H7 (cell line): ENCODE data around the gene ZCRB1. TPM values are rescaled to one million over a fixed set of nuclear protein-coding genes. Genes with fewer than 3 reads are reported as not detected.

Experiments used
- DNase-seq: peaks from one replicate; pipeline ENCODE4 v3.0.0; 2012
- H3K27me3 ChIP-seq: 2 replicates; pipeline ENCODE4 v1.6.0; 2011; ENCODE audit warnings: mild to moderate bottlenecking, low read length; ENCODE audit not compliant: control insufficient read depth, insufficient read depth
- H3K36me3 ChIP-seq: replicated peaks from 2 replicates; pipeline ENCODE4 v1.5.1; 2011; ENCODE audit warnings: low read length; ENCODE audit not compliant: control insufficient read depth, insufficient read depth
- H3K4me3 ChIP-seq: 2 replicates; pipeline ENCODE4 v1.5.1; 2011; ENCODE audit warnings: low read depth, mild to moderate bottlenecking, control low read depth, low read length, moderate library complexity; ENCODE audit not compliant: insufficient read depth
- total RNA-seq: library from RNA; depleted of rRNA; stranded (reverse); fragments of >200 nt; shearing (Covaris generic); gene quantifications from 2 replicates; pipeline ENCODE4 v1.2.3, GENCODE V29; 2014

Gene ZCRB1
- total RNA-seq, 1 experiment from 2014 or later = 21.5 TPM

DNA sequence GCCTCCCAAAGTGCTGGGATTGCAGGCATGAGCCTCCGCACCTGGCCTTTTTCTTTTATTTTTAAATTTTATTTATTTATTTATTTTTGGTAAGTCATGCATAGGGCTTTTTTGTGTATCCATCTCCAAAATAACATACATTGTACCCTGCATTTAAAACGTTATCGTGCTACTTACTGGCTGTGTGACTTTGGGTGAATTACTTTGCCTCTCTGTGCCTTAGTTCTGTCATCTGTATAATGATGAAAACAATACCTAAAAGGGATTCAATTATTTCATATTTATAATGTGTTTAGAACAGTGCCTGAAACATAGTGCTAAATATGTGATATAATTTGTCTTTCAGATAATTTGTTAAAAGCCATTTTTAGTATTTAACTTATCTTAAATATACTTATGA is 19.6 kb downstream of the ZCRB1 start:
- no peak overlapping the region for H3K4me3 ChIP-seq
- DNase-seq = no peak
- no peaks in the 10 kb centered on the region for H3K36me3 ChIP-seq
- no peaks in the 10 kb centered on the region for H3K27me3 ChIP-seq

- Histone ChIP-seq H3K36me3 (no peaks in the 10 kb centered on the region), H3K4me3 (no peak overlapping the region), H3K27me3 (no peaks in the 10 kb centered on the region)
- DNase-seq = no peak
These were observed 26.2 kb downstream of the ZCRB1 start for GRCh38 chr12:42299392-42300308.

- Histone ChIP-seq H3K27me3 (no peaks in the 10 kb centered on the region), H3K36me3 (no peaks in the 10 kb centered on the region), H3K4me3 (no peak overlapping the region)
- no peak for DNase-seq
These were observed 27.0 kb downstream of the ZCRB1 start for GRCh38 chr12:42298887-42299286.

- Histone ChIP-seq H3K27me3 (no peaks in the 10 kb centered on the region), H3K36me3 (no peaks in the 10 kb centered on the region), H3K4me3 (no peak overlapping the region)
- peak; percentile 40 for DNase-seq
These were observed 29.3 kb downstream of the ZCRB1 start for GRCh38 chr12:42296503-42297109.

- Histone ChIP-seq H3K36me3 (no peaks in the 10 kb centered on the region), H3K4me3 (no peak overlapping the region), H3K27me3 (no peaks in the 10 kb centered on the region)
- DNase-seq = no peak
These were observed 34.2 kb downstream of the ZCRB1 start for GRCh38 chr12:42291680-42292079.

- Histone ChIP-seq H3K27me3 (no peaks in the 10 kb centered on the region), H3K4me3 (no peak overlapping the region), H3K36me3 (no peaks in the 10 kb centered on the region)
- DNase-seq = no peak
These were observed 37.4 kb downstream of the ZCRB1 start for GRCh38 chr12:42288544-42288943.

GRCh38 chr12:42286741-42287140 is 39.2 kb downstream of the ZCRB1 start:
- no peaks in the 10 kb centered on the region for H3K27me3 ChIP-seq
- no peak overlapping the region for H3K4me3 ChIP-seq
- H3K36me3 ChIP-seq = no peaks in the 10 kb centered on the region
- no peak for DNase-seq

DNA sequence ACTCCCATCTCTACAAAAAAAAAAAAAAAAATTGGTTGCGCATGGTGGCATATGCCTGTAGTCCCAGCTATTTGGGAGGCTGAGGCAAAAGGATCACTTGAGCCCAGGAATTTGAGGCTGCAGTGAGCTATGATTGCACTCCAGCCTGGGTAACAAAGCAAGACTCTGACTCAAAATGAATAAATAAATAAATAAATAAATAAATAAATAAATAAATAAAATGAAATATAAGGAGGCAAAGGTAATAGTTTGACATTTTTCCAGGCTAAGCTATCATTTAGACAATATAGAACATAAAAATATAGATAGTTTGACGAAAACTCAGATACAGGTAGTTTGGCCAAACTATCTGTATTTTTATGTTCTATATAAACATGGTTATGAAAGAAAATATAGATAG is 40.5 kb downstream of the ZCRB1 start:
- no peaks in the 10 kb centered on the region for H3K36me3 ChIP-seq
- no peak overlapping the region for H3K4me3 ChIP-seq
- no peak for DNase-seq
- H3K27me3 ChIP-seq = no peaks in the 10 kb centered on the region

DNA sequence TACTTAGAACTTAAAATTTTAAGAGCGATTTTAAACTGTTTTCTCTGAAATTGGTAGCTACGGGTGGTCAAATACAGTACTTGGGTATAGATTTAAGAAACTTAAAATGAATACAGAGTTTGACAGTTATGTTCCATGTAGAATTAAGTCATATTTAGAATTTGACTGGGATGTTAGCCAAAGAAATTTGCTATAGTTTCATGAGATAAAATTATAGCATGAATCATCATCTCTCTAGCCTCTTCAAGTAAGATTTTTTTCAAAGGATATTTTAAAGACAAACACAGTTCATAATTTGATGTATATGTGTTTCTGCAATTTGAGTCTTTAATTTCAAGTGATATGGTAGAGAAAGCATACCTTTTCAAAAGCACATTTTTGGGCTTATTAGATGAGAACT is 41.0 kb downstream of the ZCRB1 start:
- no peak overlapping the region for H3K4me3 ChIP-seq
- no peak for DNase-seq
- H3K27me3 ChIP-seq = no peaks in the 10 kb centered on the region
- H3K36me3 ChIP-seq = no peaks in the 10 kb centered on the region

GRCh38 chr12:42284157-42284556 is 41.7 kb downstream of the ZCRB1 start:
- no peak for DNase-seq
- Histone ChIP-seq H3K36me3 (no peaks in the 10 kb centered on the region), H3K4me3 (no peak overlapping the region), H3K27me3 (no peaks in the 10 kb centered on the region)

DNA sequence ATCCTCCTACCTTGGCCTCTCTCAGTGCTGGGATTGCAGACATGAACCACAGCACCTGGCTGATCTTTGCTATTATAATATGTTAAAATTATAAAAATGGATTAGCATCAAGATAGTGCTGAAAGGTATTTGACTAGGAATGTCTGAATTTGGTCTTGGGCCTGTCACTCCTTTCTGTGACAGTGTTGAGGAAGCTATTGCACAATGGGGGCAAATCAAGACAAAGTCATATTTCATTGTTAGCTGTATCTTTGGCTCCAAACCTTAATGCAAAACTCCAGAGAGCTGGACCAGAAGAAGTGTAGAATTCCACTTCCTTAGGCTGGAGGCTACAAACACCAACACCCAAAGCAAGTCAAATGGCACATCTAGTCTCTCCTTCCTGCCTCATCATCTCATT is 42.2 kb downstream of the ZCRB1 start:
- no peak for DNase-seq
- Histone ChIP-seq H3K4me3 (no peak overlapping the region), H3K27me3 (no peaks in the 10 kb centered on the region), H3K36me3 (no peaks in the 10 kb centered on the region)

GRCh38 chr12:42282294-42282693 is 43.6 kb downstream of the ZCRB1 start:
- Histone ChIP-seq H3K27me3 (no peaks in the 10 kb centered on the region), H3K4me3 (no peak overlapping the region), H3K36me3 (no peaks in the 10 kb centered on the region)
- DNase-seq = no peak

DNA sequence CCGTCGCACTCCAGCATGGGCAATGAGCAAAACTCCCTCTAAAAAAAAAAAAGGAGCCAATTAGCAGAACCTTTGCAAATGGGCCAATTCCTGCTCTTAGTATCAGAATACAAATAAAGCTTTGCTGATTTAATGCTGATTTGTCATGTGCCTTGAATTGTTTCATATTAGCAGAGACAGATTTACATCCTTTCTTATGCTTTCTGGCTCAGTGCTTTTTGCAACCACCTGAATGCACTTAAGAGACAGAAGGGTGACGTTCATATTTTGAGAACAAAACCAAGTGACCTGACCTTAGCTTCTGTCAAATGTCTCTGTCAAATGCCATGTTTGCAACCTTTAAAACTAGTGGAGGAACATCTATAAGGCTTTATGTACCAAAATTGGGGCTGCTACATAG is 44.0 kb downstream of the ZCRB1 start:
- DNase-seq = no peak
- Histone ChIP-seq H3K36me3 (no peaks in the 10 kb centered on the region), H3K4me3 (no peak overlapping the region), H3K27me3 (no peaks in the 10 kb centered on the region)

GRCh38 chr12:42281278-42281677 is 44.6 kb downstream of the ZCRB1 start:
- H3K36me3 ChIP-seq = no peaks in the 10 kb centered on the region
- no peak overlapping the region for H3K4me3 ChIP-seq
- DNase-seq = no peak
- no peaks in the 10 kb centered on the region for H3K27me3 ChIP-seq

DNA sequence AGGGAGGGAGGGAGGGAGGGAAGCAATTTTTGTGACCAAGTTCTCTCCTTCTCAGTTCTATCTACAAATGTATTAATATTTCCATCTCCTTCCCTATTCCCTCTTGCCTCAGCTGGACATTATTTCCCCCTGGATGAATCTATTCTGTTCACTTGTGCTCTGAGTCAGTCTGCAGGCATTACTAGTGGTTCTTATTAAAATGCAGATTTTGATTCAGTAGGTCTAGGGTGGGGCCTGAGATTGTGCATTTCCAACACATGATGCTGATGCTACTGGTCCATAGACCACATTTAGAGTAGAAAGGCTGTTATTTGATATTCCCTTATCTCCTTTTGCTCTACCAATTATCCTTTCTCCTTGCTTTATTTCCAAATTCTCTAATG is 47.8 kb downstream of the ZCRB1 start:
- no peaks in the 10 kb centered on the region for H3K36me3 ChIP-seq
- no peak overlapping the region for H3K4me3 ChIP-seq
- no peak for DNase-seq
- H3K27me3 ChIP-seq = no peaks in the 10 kb centered on the region
